Left lung (tissue), 10 donors: ENCODE data around the gene PRRG4. TPM values are rescaled to one million over a fixed set of nuclear protein-coding genes. Genes with fewer than 3 reads are reported as not detected.
A peak's percentile ranks its signal among the peaks of the same experiment; 100 is the strongest.

ENCODE experiments used
- ATAC-seq: fragments of 200-7000 bp; cut with Tn5 transposase; one replicate; pipeline ENCODE4 v1.9.1; 2020; ENCODE audit warnings: moderate library complexity
- DNase-seq, 4 donors: peaks; one replicate each; pipeline ENCODE4 v3.0.0-alpha.2; 2013 to 2020
- H3K27ac ChIP-seq, 2 donors: fragments of 200-600 bp; sonication (generic) in 1 of 2; one replicate each; pipeline versions ENCODE4 v1.5.0 to v1.8.0; 2020 to 2021
- H3K27me3 ChIP-seq, 2 donors: fragments of 200-600 bp; sonication (generic) in 1 of 2; one replicate each; pipeline versions ENCODE4 v1.5.0 to v1.8.0; 2020 to 2021
- H3K36me3 ChIP-seq, 2 donors: fragments of 200-600 bp; sonication (generic) in 1 of 2; one replicate each; pipeline versions ENCODE4 v1.5.0 to v1.8.0; 2020 to 2021
- H3K4me1 ChIP-seq, 2 donors: fragments of 200-600 bp; one replicate each; pipeline ENCODE4 v1.8.0; 2021
- H3K4me3 ChIP-seq, 2 donors: fragments of 200-600 bp; sonication (generic) in 1 of 2; one replicate each; pipeline versions ENCODE4 v1.5.0 to v1.8.0; 2020 to 2021; ENCODE audit warnings: mild to moderate bottlenecking in 1 of 2
- H3K9me3 ChIP-seq, 2 donors: fragments of 200-600 bp; sonication (generic) in 1 of 2; one replicate each; pipeline versions ENCODE4 v1.5.0 to v1.8.0; 2020 to 2021
- intact Hi-C, 2 donors: fragments of 100-400 bp; cut with DNase I; formaldehyde crosslinking; loops; one replicate each; pipeline versions ENCODE4 v1.11.2 to v1.14.2; 2022
- polyA plus RNA-seq, 6 donors: library from polyadenylated mRNA; unstranded; fragments of 120-200 nt; gene quantifications; one replicate each; pipeline ENCODE4 v1.2.1, GENCODE V29; 2013; ENCODE audit not compliant: insufficient read length in 6 of 6
- total RNA-seq, 2 donors: library from RNA; stranded (reverse); fragmentation: NEBNext Ultra II Directional; extraction: Animal tissue kit (Norgen Biotek cat#: 25700); gene quantifications; one replicate each; pipeline ENCODE4 v1.2.1, GENCODE V29; 2021
- TF ChIP-seq, protein P1 (sequence below), 2 donors: fragments of 200-600 bp; sonication (generic) in 1 of 2; IDR thresholded peaks; one replicate each; pipeline versions ENCODE4 v1.5.0 to v1.8.0; 2021; ENCODE audit warnings: antibody characterized with exemption in 2 of 2
- donor health status: DM: no; HTN: yes; CAD: no.
- donor health status: DM: no; HTN: no; CAD: no.

Gene PRRG4
- total and polyA plus RNA-seq, 8 donors: 1.3 to 14.2 (median 2.4) TPM

DNA sequence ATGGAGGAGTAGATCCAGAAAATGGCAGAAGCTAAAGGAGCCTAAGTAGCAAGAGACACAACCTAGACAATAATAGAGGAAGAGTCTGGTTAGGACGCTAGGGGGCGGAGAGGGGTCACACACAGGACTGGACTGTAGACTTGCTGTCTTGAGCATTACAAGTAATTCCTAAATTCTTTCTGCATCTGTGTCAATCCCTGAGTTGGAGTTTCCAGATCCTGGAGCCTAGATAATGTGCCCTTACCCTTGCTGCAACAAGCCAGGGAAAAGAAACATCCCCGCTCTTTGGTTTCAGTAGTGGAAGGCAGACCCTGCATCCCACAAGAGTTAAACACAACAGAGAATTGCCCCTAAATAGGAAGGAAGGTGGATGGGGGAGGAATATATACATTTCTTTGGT is 20.4 kb upstream of the PRRG4 start:
- Histone ChIP-seq H3K4me1 (no peaks in the 10 kb centered on the region), H3K27ac (no peak overlapping the region), H3K9me3 (no peaks in the 10 kb centered on the region), H3K27me3 (no peaks in the 10 kb centered on the region), H3K4me3 (no peak overlapping the region), H3K36me3 (no peaks in the 10 kb centered on the region)
- DNase-seq: peak in 3 of 4 donors; percentile 46 to 69 (median 68)
- ATAC-seq: peak; percentile 98
- intact Hi-C loops: no loop called here
- TF ChIP-seq, protein P1, sequence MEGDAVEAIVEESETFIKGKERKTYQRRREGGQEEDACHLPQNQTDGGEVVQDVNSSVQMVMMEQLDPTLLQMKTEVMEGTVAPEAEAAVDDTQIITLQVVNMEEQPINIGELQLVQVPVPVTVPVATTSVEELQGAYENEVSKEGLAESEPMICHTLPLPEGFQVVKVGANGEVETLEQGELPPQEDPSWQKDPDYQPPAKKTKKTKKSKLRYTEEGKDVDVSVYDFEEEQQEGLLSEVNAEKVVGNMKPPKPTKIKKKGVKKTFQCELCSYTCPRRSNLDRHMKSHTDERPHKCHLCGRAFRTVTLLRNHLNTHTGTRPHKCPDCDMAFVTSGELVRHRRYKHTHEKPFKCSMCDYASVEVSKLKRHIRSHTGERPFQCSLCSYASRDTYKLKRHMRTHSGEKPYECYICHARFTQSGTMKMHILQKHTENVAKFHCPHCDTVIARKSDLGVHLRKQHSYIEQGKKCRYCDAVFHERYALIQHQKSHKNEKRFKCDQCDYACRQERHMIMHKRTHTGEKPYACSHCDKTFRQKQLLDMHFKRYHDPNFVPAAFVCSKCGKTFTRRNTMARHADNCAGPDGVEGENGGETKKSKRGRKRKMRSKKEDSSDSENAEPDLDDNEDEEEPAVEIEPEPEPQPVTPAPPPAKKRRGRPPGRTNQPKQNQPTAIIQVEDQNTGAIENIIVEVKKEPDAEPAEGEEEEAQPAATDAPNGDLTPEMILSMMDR (IDR thresholded peaks at IDR 0.05): peak; percentile 67 to 71

DNA sequence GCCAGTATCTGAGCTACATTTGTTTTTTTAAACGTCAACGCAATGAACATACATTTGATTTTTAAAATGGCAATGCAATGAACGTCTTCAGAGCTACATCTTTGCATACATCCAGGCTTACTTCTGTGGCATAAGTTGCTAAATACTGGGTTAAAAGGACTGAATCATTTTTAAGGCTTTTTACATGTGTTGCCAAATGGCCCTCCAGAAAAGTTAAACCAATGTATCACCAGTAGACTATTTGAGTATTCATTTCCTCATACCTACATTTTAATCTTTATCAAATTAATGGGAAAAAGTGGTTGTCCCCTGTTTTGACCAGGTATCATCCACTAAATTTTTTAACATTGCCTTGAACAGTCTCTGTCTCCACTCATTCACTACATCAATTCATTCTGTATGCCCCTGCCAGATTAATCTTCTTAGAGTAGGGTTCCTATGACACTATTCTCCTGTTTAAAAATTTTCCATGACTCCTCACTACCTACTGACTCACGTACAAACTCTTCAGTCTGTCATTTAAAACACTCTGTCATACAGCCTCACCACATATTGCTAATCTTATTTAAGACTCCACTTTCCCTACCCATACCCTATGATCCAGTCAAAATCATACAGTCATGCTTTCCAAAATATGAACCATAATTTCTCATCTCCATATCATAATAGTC is 12.4 kb upstream of the PRRG4 start:
- no peak for ATAC-seq
- TF ChIP-seq, protein P1 (IDR thresholded peaks at IDR 0.05): no peak
- Histone ChIP-seq H3K36me3 (no peaks in the 10 kb centered on the region), H3K27me3 (no peaks in the 10 kb centered on the region), H3K9me3 (no peaks in the 10 kb centered on the region), H3K4me3 (no peak overlapping the region), H3K27ac (no peak overlapping the region), H3K4me1 (peaks cover 0 to 9% of the 10 kb centered on the region in 2 donors)
- intact Hi-C loops: no loop called here
- DNase-seq: no peak

DNA sequence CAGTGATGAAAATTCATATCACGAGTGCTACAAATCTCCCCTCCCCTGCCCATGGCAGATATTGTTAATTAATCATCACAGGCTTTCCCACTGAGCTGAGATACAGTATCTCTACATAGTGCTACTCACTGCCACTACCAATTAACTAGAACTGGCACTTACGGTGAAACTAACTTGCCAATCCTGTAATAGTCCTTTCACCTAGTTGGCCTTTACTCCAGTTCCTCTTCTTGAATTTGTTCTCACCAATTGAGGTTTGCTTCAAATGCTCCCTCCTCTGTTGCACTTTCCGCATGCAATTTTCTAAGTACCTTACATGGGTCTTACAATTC is 11.9 kb upstream of the PRRG4 start:
- TF ChIP-seq, protein P1 (IDR thresholded peaks at IDR 0.05): no peak
- Histone ChIP-seq H3K36me3 (no peaks in the 10 kb centered on the region), H3K4me1 (peaks cover 0 to 11% of the 10 kb centered on the region in 2 donors), H3K4me3 (no peak overlapping the region), H3K27me3 (no peaks in the 10 kb centered on the region), H3K9me3 (no peaks in the 10 kb centered on the region), H3K27ac (no peak overlapping the region)
- intact Hi-C loops: no loop called here
- ATAC-seq: no peak
- no peak for DNase-seq

DNA sequence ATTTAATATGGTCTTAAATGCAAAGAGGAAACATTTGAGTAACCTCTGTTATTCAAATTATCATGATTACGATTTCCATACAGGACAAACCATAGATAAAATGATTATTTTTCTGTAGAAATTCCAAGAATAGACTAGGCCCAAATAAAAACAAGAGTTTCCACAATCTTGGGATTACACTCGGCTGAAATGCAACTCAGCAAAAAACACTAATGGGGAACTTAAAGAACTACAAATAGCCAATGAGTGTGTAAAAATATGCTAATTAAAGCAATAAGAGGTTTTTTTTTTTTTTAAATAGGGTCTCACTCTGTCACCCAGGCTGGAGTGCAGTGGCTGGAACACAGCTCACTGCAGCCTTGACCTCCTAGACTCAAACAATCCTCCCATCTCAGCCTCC is 10.5 kb upstream of the PRRG4 start:
- intact Hi-C loops: no loop called here
- ATAC-seq: no peak
- H3K27me3 ChIP-seq: no peaks in the 10 kb centered on the region
- H3K36me3 ChIP-seq: no peaks in the 10 kb centered on the region
- H3K9me3 ChIP-seq: no peaks in the 10 kb centered on the region
- H3K4me3 ChIP-seq: no peak overlapping the region
- no peak overlapping the region for H3K27ac ChIP-seq
- H3K4me1 ChIP-seq: peaks cover 0 to 25% of the 10 kb centered on the region in 2 donors
- DNase-seq: no peak
- TF ChIP-seq, protein P1 (IDR thresholded peaks at IDR 0.05): no peak

DNA sequence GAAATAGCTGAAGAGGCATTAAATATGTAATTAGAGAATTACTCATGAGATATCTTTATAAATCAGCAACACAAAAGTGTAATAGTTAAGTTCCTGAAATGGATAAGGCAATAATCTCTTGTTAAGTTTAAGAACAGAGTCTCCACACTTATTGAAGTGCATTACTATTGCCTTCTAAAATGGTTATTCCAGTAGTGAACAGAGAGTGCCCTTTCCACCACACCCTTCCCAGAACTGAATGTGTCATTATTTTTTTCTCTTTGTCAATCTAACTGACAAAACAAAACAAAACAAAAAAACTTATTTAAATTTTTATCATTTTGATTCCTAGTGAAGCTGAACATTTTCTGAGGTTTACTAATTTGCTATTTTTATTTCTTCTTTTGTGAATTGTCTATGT is 9.2 kb upstream of the PRRG4 start:
- TF ChIP-seq, protein P1 (IDR thresholded peaks at IDR 0.05): no peak
- Histone ChIP-seq H3K9me3 (no peaks in the 10 kb centered on the region), H3K4me3 (no peak overlapping the region), H3K4me1 (peaks cover 0 to 27% of the 10 kb centered on the region in 2 donors), H3K27me3 (no peaks in the 10 kb centered on the region), H3K36me3 (no peaks in the 10 kb centered on the region), H3K27ac (no peak overlapping the region)
- ATAC-seq (no peak), DNase-seq (no peak)
- intact Hi-C loops: no loop called here
